Sigmoid colon (tissue), 4 donors: ENCODE results near the gene MESP2.

Source experiments
- CTCF ChIP-seq, 4 experiments: fragments of 450-650 bp in 3 of 4; fragments of 200-600 bp in 1 of 4; IDR thresholded peaks; one replicate each; pipeline ENCODE4 v1.5.1; 2016 to 2019; ENCODE audit warnings: antibody characterized with exemption in 4 of 4, mild to moderate bottlenecking in 3 of 4, moderate library complexity in 2 of 4
- POLR2A ChIP-seq, 2 donors: fragments of 450-650 bp; IDR thresholded peaks; one replicate each; pipeline ENCODE4 v1.6.1; 2016; ENCODE audit warnings: antibody characterized with exemption in 2 of 2, mild to moderate bottlenecking in 2 of 2, moderate library complexity in 2 of 2
- POLR2AphosphoS5 ChIP-seq, 4 donors: sonication (generic); formaldehyde crosslinking; IDR thresholded peaks; one replicate each; pipeline ENCODE4 v1.6.1; 2017; ENCODE audit warnings: antibody characterized with exemption in 4 of 4

GRCh38 chr15:89775815-89776214 is 317 bp upstream of the MESP2 start:
- TF ChIP-seq CTCF (IDR thresholded peaks at IDR 0.05) = no peak
- no peak for TF ChIP-seq POLR2A (IDR thresholded peaks at IDR 0.05)
- TF ChIP-seq POLR2AphosphoS5 (IDR thresholded peaks at IDR 0.05) = no peak
